DMS114 treated with DMSO at 0.1 percent for 48 hours (cell line): ENCODE data around the gene COX5B.
A peak's percentile ranks its signal among the peaks of the same experiment; 100 is the strongest.

Experiments used
- DNase-seq: peaks from one replicate; lab custom pipeline; 2025; ENCODE audit not compliant: unreplicated experiment; lab: John Stamatoyannopoulos, UW

The COX5B gene

GRCh38 chr2:97653874-97654273 is 8.0 kb downstream of the COX5B start:
- DNase-seq = no peak

GRCh38 chr2:97654309-97654708 is 8.4 kb downstream of the COX5B start:
- DNase-seq = no peak

GRCh38 chr2:97654791-97655190 is 8.9 kb downstream of the COX5B start:
- DNase-seq = no peak

- no peak for DNase-seq
These were observed 10.4 kb downstream of the COX5B start for GRCh38 chr2:97656129-97656755.

- DNase-seq = no peak
These were observed 11.2 kb downstream of the COX5B start for GRCh38 chr2:97656905-97657587.

GRCh38 chr2:97657986-97658690 is 12.3 kb downstream of the COX5B start:
- no peak for DNase-seq

GRCh38 chr2:97658691-97659157 is 12.9 kb downstream of the COX5B start:
- DNase-seq = no peak

GRCh38 chr2:97659256-97660043 is 13.6 kb downstream of the COX5B start:
- no peak for DNase-seq

- no peak for DNase-seq
These were observed 14.3 kb downstream of the COX5B start for GRCh38 chr2:97660044-97660774.

- DNase-seq = no peak
These were observed 15.0 kb downstream of the COX5B start for GRCh38 chr2:97660775-97661389.

GRCh38 chr2:97661927-97662326 is 16.1 kb downstream of the COX5B start:
- no peak for DNase-seq

GRCh38 chr2:97662386-97662894 is 16.6 kb downstream of the COX5B start:
- DNase-seq = no peak

GRCh38 chr2:97662895-97663625 is 17.2 kb downstream of the COX5B start:
- peak; percentile 40 for DNase-seq

GRCh38 chr2:97663626-97663961 is 17.7 kb downstream of the COX5B start:
- DNase-seq = no peak

- DNase-seq = peak; percentile 99
These were observed 18.2 kb downstream of the COX5B start, which contains the start of gene ACTR1B for GRCh38 chr2:97663962-97664635. Gene ACTR1B (minus strand): TSS chr2:97664044. CDS start chr2:97663890, 154 bp downstream.

GRCh38 chr2:97664636-97664970 is 18.7 kb downstream of the COX5B start:
- DNase-seq = no peak

GRCh38 chr2:97669448-97669847 is 23.6 kb downstream of the COX5B start, which contains the start of gene C2orf92:
Gene C2orf92 (plus strand): TSS chr2:97669713. CDS start chr2:97669789, 76 bp downstream.
- DNase-seq = no peak

- DNase-seq = no peak
These were observed 24.6 kb downstream of the COX5B start for GRCh38 chr2:97670471-97670870.

- DNase-seq = no peak
These were observed 25.7 kb downstream of the COX5B start for GRCh38 chr2:97671526-97671925.
